ENCODE results near the gene AHRR.

GRCh38 chr5:448061-448765 is 126.7 kb downstream of the AHRR start:
- TF ChIP-seq CTCF (IDR thresholded peaks at IDR 0.05), result no peak
- TF ChIP-seq POLR2A (IDR thresholded peaks at IDR 0.05), result no peak
